CD4-positive, CD25-positive, alpha-beta regulatory T cell (primary cell): ENCODE results near the gene CHCHD5. TPM values are rescaled to one million over a fixed set of nuclear protein-coding genes. Genes with fewer than 3 reads are reported as not detected.

Experiments used
- ATAC-seq, 2 donors: fragments of 150-1000 bp; cut with Tn5 transposase; one replicate each; pipeline ENCODE4 v1.10.0; 2021; ENCODE audit warnings: low read depth in 2 of 2, moderate number of reproducible peaks in 2 of 2, moderate library complexity in 1 of 2
- DNase-seq, 3 donors: peaks; one replicate each; pipeline versions ENCODE4 v3.0.0 to v3.0.0-alpha.2; 2012 to 2022; ENCODE audit warnings: mixed read lengths in 1 of 3
- H3K27ac ChIP-seq: one replicate; pipeline ENCODE4 v1.7.0; 2013; ENCODE audit warnings: mild to moderate bottlenecking, low read length; ENCODE audit not compliant: insufficient read depth, poor library complexity, severe bottlenecking
- H3K27me3 ChIP-seq: one replicate; pipeline ENCODE4 v1.7.0; 2013; ENCODE audit warnings: low read length; ENCODE audit not compliant: control insufficient read depth, insufficient read depth
- H3K36me3 ChIP-seq: one replicate; pipeline ENCODE4 v1.7.0; 2013; ENCODE audit warnings: mild to moderate bottlenecking, low read length, moderate library complexity; ENCODE audit not compliant: control insufficient read depth, insufficient read depth
- H3K4me1 ChIP-seq: 2 replicates; pipeline ENCODE4 v1.7.0; 2013; ENCODE audit warnings: mild to moderate bottlenecking, low read length; ENCODE audit not compliant: insufficient read depth, control insufficient read depth, poor library complexity, severe bottlenecking
- H3K4me3 ChIP-seq: one replicate; pipeline ENCODE4 v1.7.0; 2013; ENCODE audit warnings: low read depth, mild to moderate bottlenecking, low read length, moderate library complexity
- H3K9me3 ChIP-seq, 2 experiments: 1 replicate in 1 of 2; 2 replicates in 1 of 2; pipeline ENCODE4 v1.7.0; 2013; ENCODE audit warnings: low read length in 2 of 2, mild to moderate bottlenecking in 1 of 2, moderate library complexity in 1 of 2; ENCODE audit not compliant: control insufficient read depth in 2 of 2
- H3K27ac Mint-ChIP-seq, 3 donors: one replicate each; pipeline ENCODE4 v1.8.0; 2020 to 2022; ENCODE audit warnings: mild to moderate bottlenecking in 3 of 3, mixed read lengths in 3 of 3, moderate library complexity in 2 of 3
- H3K27me3 Mint-ChIP-seq: one replicate; pipeline ENCODE4 v1.8.0; 2022; ENCODE audit warnings: mild to moderate bottlenecking, mixed read lengths
- H3K36me3 Mint-ChIP-seq: one replicate; pipeline ENCODE4 v1.8.0; 2020; ENCODE audit warnings: mixed read lengths
- H3K4me1 Mint-ChIP-seq, 4 donors: one replicate each; pipeline ENCODE4 v1.8.0; 2020 to 2022; ENCODE audit warnings: mixed read lengths in 4 of 4, mild to moderate bottlenecking in 1 of 4
- H3K4me3 Mint-ChIP-seq, 4 donors: one replicate each; pipeline ENCODE4 v1.8.0; 2020 to 2022; ENCODE audit warnings: mild to moderate bottlenecking in 4 of 4, mixed read lengths in 4 of 4, moderate library complexity in 3 of 4
- H3K9me3 Mint-ChIP-seq, 7 donors: one replicate each; pipeline ENCODE4 v1.8.0; 2020 to 2022; ENCODE audit warnings: mixed read lengths in 7 of 7, mild to moderate bottlenecking in 3 of 7, moderate library complexity in 2 of 7
- polyA plus RNA-seq, 4 donors: library from polyadenylated mRNA; unstranded; fragments of 300-500 nt; fragmentation: Illumina TruSeq; gene quantifications; one replicate each; pipeline ENCODE4 v1.2.3, GENCODE V29; 2021
- total RNA-seq: library from RNA; stranded (reverse); gene quantifications from one replicate; pipeline ENCODE4 v1.2.3, GENCODE V29; 2022

Gene CHCHD5
- total and polyA plus RNA-seq, 5 donors from 2014 or later: 18.2 to 76.7 (median 63.9) TPM

DNA sequence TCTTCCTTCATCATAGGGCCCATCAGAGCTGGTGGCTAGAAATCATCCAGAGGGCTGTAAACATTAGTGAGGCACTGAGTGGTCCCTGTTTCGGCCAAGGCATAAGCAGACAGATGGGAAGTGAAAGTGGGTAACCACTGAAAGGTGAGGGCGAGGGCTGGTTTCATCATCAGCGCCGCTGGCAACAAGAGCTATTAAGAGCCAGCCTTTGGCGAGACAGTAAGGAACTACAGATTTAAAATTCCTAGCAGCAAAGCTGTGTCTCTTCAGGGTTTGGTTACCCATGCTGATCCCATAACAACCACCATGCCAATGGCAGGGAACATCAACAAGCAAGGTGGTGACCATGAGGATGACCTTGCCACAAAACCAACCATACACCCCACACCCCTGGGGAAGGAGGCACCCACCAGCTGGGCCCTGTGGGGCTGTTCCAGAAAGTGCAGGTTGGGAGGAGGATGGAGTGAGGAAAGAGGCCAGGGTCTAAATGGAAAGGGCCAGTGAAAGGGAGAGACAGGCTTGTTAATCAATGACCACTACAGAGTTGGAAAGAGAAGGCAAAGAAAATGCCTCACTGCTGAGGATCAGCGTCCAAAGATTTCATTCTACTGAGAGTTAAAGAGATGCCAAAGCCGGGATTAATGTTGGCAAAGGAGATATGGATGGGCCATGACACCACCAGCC is 52.3 kb downstream of the CHCHD5 start:
- Histone ChIP-seq H3K9me3 (no peaks in the 10 kb centered on the region), H3K36me3 (no peaks in the 10 kb centered on the region), H3K4me3 (no peak overlapping the region), H3K27ac (no peak overlapping the region), H3K4me1 (peaks cover 5% of the 10 kb centered on the region), H3K27me3 (no peaks in the 10 kb centered on the region)
- ATAC-seq (peak in 1 of 2 donors; percentile 16), DNase-seq (no peak)
- no peaks in the 10 kb centered on the region for H3K9me3 Mint-ChIP-seq
- peaks cover 5% of the 10 kb centered on the region for H3K27me3 Mint-ChIP-seq
- H3K36me3 Mint-ChIP-seq: no peaks in the 10 kb centered on the region
- H3K27ac Mint-ChIP-seq: peak overlapping the region in 1 of 3 donors; percentile 5
- H3K4me3 Mint-ChIP-seq: peak overlapping the region in 1 of 4 donors; percentile 2
- H3K4me1 Mint-ChIP-seq: peaks cover 0 to 30% (median 20%) of the 10 kb centered on the region in 4 donors

DNA sequence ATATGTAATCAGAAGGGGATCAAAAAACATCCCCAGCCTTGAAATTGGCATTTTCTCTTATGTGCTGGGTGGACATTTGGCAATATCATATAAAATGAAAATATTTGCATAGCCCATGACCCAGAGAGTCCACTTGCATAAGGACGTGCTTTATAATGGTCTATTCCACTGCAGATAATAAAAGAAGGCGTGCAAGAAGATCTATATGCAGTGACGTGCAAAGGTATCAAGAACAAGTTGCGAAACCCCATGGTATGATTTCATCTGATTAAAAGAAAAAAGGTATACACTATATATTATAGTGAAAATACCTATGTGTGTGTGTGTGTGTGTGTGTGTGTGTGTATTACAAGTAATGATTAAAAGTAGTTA is 52.9 kb downstream of the CHCHD5 start:
- H3K9me3 Mint-ChIP-seq: no peaks in the 10 kb centered on the region
- H3K4me1 ChIP-seq: no peaks in the 10 kb centered on the region
- no peak for DNase-seq
- H3K4me3 Mint-ChIP-seq: no peak overlapping the region
- ATAC-seq: no peak
- no peaks in the 10 kb centered on the region for H3K9me3 ChIP-seq
- H3K4me1 Mint-ChIP-seq: peaks cover 0 to 25% (median 16%) of the 10 kb centered on the region in 4 donors
- H3K36me3 Mint-ChIP-seq: no peaks in the 10 kb centered on the region
- peaks cover 5% of the 10 kb centered on the region for H3K27me3 Mint-ChIP-seq
- no peak overlapping the region for H3K4me3 ChIP-seq
- H3K27ac ChIP-seq: no peak overlapping the region
- H3K27ac Mint-ChIP-seq: no peak overlapping the region
- H3K36me3 ChIP-seq: no peaks in the 10 kb centered on the region
- H3K27me3 ChIP-seq: no peaks in the 10 kb centered on the region

Other genes starting within 250 kb of the CHCHD5 start
- 48.1 TPM for gene RGPD8, start 151.0 kb upstream of the CHCHD5 start, total RNA-seq
- gene RGPD8, start 151.0 kb upstream of the CHCHD5 start, polyA plus RNA-seq: 1 to 10 TPM; 1.9 to 3.6 (median 2.3) TPM
- 32.5 TPM for gene TTL, start 102.5 kb upstream of the CHCHD5 start, total RNA-seq
- 1 to 10 TPM; 2.0 to 6.3 (median 5.0) TPM for gene TTL, start 102.5 kb upstream of the CHCHD5 start, polyA plus RNA-seq
- gene POLR1B, start 42.1 kb upstream of the CHCHD5 start, total RNA-seq: 24.5 TPM
- gene POLR1B, start 42.1 kb upstream of the CHCHD5 start, polyA plus RNA-seq: 10 to 100 TPM; 14.3 to 34.4 (median 20.2) TPM
- gene SLC20A1, start 61.3 kb downstream of the CHCHD5 start, total RNA-seq: 130 TPM
- gene SLC20A1, start 61.3 kb downstream of the CHCHD5 start, polyA plus RNA-seq: 10 to 100 TPM; 18.1 to 30.7 (median 24.9) TPM
- gene NT5DC4, start 136.4 kb downstream of the CHCHD5 start, total RNA-seq: not detected
- not detected for gene NT5DC4, start 136.4 kb downstream of the CHCHD5 start, polyA plus RNA-seq
- gene CKAP2L, start 180.0 kb downstream of the CHCHD5 start, total RNA-seq: 3.4 TPM
- gene CKAP2L, start 180.0 kb downstream of the CHCHD5 start, polyA plus RNA-seq: 1 to 10 TPM in 1 of 4 donors, under 1 TPM in 3; 0.43 to 1.5 (median 0.76) TPM
- 0.17 TPM for gene IL1A, start 199.9 kb downstream of the CHCHD5 start, total RNA-seq
- not detected for gene IL1A, start 199.9 kb downstream of the CHCHD5 start, polyA plus RNA-seq